Measurements from ENCODE around the gene PHLPP1.

PHLPP1 gene

GRCh38 chr18:62847081-62847480 is 131.7 kb downstream of the PHLPP1 start:
- TF ChIP-seq ARNTL (CRISPR knock-in tag; IDR thresholded peaks at IDR 0.05; ENCODE audit: borderline replicate concordance, low read depth): no peak
- no peak for TF ChIP-seq ZNF565 (CRISPR knock-in tag; conservative IDR thresholded peaks at IDR 0.05; ENCODE audit: low read depth)
- no peak for TF ChIP-seq ZFP30 (CRISPR knock-in tag; IDR thresholded peaks at IDR 0.05)
- TF ChIP-seq SNAI2 (CRISPR knock-in tag; IDR thresholded peaks at IDR 0.05): no peak
- no peak for TF ChIP-seq RARB (CRISPR knock-in tag; IDR thresholded peaks at IDR 0.05)
- TF ChIP-seq POU6F1 (CRISPR knock-in tag; IDR thresholded peaks at IDR 0.05; ENCODE audit: borderline replicate concordance, low read depth): no peak
- TF ChIP-seq TOX (CRISPR knock-in tag; IDR thresholded peaks at IDR 0.05; ENCODE audit: borderline replicate concordance): no peak
- no peak for TF ChIP-seq TSHZ2 (CRISPR knock-in tag; IDR thresholded peaks at IDR 0.05)
- no peak for TF ChIP-seq PPARA (CRISPR knock-in tag; IDR thresholded peaks at IDR 0.05; ENCODE audit: borderline replicate concordance)
- no peak for TF ChIP-seq BACH2 (CRISPR knock-in tag; IDR thresholded peaks at IDR 0.05; ENCODE audit: borderline replicate concordance)
- TF ChIP-seq CSRNP3 (CRISPR knock-in tag; IDR thresholded peaks at IDR 0.05): no peak
- no peak for TF ChIP-seq PATZ1 (CRISPR knock-in tag; IDR thresholded peaks at IDR 0.05; ENCODE audit: borderline replicate concordance)
- no peak for TF ChIP-seq GLIS3 (CRISPR knock-in tag; IDR thresholded peaks at IDR 0.05)
- TF ChIP-seq TCF4 (CRISPR knock-in tag; IDR thresholded peaks at IDR 0.05; ENCODE audit: borderline replicate concordance): no peak
- TF ChIP-seq ZC3H10 (CRISPR knock-in tag; IDR thresholded peaks at IDR 0.05): no peak
- no peak for TF ChIP-seq CREB5 (CRISPR knock-in tag; IDR thresholded peaks at IDR 0.05; ENCODE audit: low read depth)
- TF ChIP-seq ZFP3 (CRISPR knock-in tag; IDR thresholded peaks at IDR 0.05): no peak
- no peak for TF ChIP-seq CSDC2 (CRISPR knock-in tag; IDR thresholded peaks at IDR 0.05)
- no peak for ATAC-seq

GRCh38 chr18:62848946-62849345 is 133.6 kb downstream of the PHLPP1 start:
- TF ChIP-seq ESRRG (CRISPR knock-in tag; IDR thresholded peaks at IDR 0.05) (no peak), TCF4 (CRISPR knock-in tag; IDR thresholded peaks at IDR 0.05; ENCODE audit: borderline replicate concordance) (no peak), OSR1 (CRISPR knock-in tag; IDR thresholded peaks at IDR 0.05) (no peak), CREB5 (CRISPR knock-in tag; IDR thresholded peaks at IDR 0.05; ENCODE audit: low read depth) (no peak), PATZ1 (CRISPR knock-in tag; IDR thresholded peaks at IDR 0.05; ENCODE audit: borderline replicate concordance) (no peak), POU6F1 (CRISPR knock-in tag; IDR thresholded peaks at IDR 0.05; ENCODE audit: borderline replicate concordance, low read depth) (no peak), PPARA (CRISPR knock-in tag; IDR thresholded peaks at IDR 0.05; ENCODE audit: borderline replicate concordance) (no peak), RARB (CRISPR knock-in tag; IDR thresholded peaks at IDR 0.05) (no peak), ZFP3 (CRISPR knock-in tag; IDR thresholded peaks at IDR 0.05) (no peak), ZNF8 (CRISPR knock-in tag; IDR thresholded peaks at IDR 0.05) (no peak), CSDC2 (CRISPR knock-in tag; IDR thresholded peaks at IDR 0.05) (no peak), ISL1 (CRISPR knock-in tag; IDR thresholded peaks at IDR 0.05) (no peak)
- no peak for ATAC-seq

All from SK-N-SH treated with all-trans-retinoic acid at 6 μM for 48 hours (cell line).